ENCODE data around the gene TTBK2. TPM values are rescaled to one million over a fixed set of nuclear protein-coding genes. Genes with fewer than 3 reads are reported as not detected.

The TTBK2 gene
- total RNA-seq, 1 donor from 2014 or later = 11.4 TPM

- no peak for DNase-seq
Measured at GRCh38 chr15:42750306-42750705, 170.3 kb downstream of the TTBK2 start.

- DNase-seq = no peak
Measured at GRCh38 chr15:42749266-42749665, 171.3 kb downstream of the TTBK2 start.

GRCh38 chr15:42744195-42744594 lies 176.4 kb downstream of the TTBK2 start:
- DNase-seq = no peak

GRCh38 chr15:42742149-42742548 lies 178.4 kb downstream of the TTBK2 start:
- DNase-seq = no peak

- no peak for DNase-seq
Measured at GRCh38 chr15:42741710-42742109, 178.9 kb downstream of the TTBK2 start.

GRCh38 chr15:42737529-42738328 lies 182.8 kb downstream of the TTBK2 start:
- peak; percentile 21 for DNase-seq

- peak; percentile 66 for DNase-seq
Measured at GRCh38 chr15:42736793-42737528, 183.6 kb downstream of the TTBK2 start, which contains the start of gene CDAN1. CDAN1 (minus strand) TSS chr15:42737128; CDS start chr15:42737102, 26 bp downstream.

GRCh38 chr15:42736178-42736792 lies 184.3 kb downstream of the TTBK2 start:
- no peak for DNase-seq

GRCh38 chr15:42735382-42736165 lies 185.0 kb downstream of the TTBK2 start:
- no peak for DNase-seq

GRCh38 chr15:42734076-42734672 lies 186.4 kb downstream of the TTBK2 start:
- DNase-seq = no peak

GRCh38 chr15:42733027-42733426 lies 187.6 kb downstream of the TTBK2 start:
- DNase-seq = no peak

- no peak for DNase-seq
Measured at GRCh38 chr15:42732095-42732827, 188.3 kb downstream of the TTBK2 start.

- no peak for DNase-seq
Measured at GRCh38 chr15:42731461-42731860, 189.1 kb downstream of the TTBK2 start.

GRCh38 chr15:42730536-42730935 lies 190.0 kb downstream of the TTBK2 start:
- DNase-seq = no peak

GRCh38 chr15:42730135-42730534 lies 190.4 kb downstream of the TTBK2 start:
- DNase-seq = no peak

- DNase-seq = no peak
Measured at GRCh38 chr15:42729409-42729808, 191.2 kb downstream of the TTBK2 start.

- no peak for DNase-seq
Measured at GRCh38 chr15:42728972-42729371, 191.6 kb downstream of the TTBK2 start.

GRCh38 chr15:42728560-42728959 lies 192.0 kb downstream of the TTBK2 start:
- DNase-seq = no peak

GRCh38 chr15:42727750-42728381 lies 192.7 kb downstream of the TTBK2 start:
- DNase-seq = no peak

GRCh38 chr15:42726114-42726513 lies 194.5 kb downstream of the TTBK2 start:
- DNase-seq = no peak
